HG02610 (cell line): ENCODE data around the gene SOD3.

Experiments
- ATAC-seq: cut with Tn5 transposase; IDR thresholded peaks from one replicate; pipeline ENCODE4 v1.9.1; 2021; ENCODE audit warnings: mild to moderate bottlenecking, moderate library complexity; ENCODE audit not compliant: unreplicated experiment

SOD3 gene

GRCh38 chr4:24794916-24795665 is at the start of gene SOD3:
Gene SOD3 (plus strand): TSS chr4:24795573. CDS start chr4:24799522, 3,949 bp downstream.
- ATAC-seq, result no peak

GRCh38 chr4:24747234-24747975 is 48.0 kb upstream of the SOD3 start:
- ATAC-seq, result no peak

- ATAC-seq, result no peak
Measured at GRCh38 chr4:24748023-24748422, 47.4 kb upstream of the SOD3 start.

- ATAC-seq, result no peak
Measured at GRCh38 chr4:24748758-24749350, 46.5 kb upstream of the SOD3 start.

GRCh38 chr4:24750106-24750505 is 45.3 kb upstream of the SOD3 start:
- no peak for ATAC-seq

- no peak for ATAC-seq
Measured at GRCh38 chr4:24751926-24752539, 43.3 kb upstream of the SOD3 start.

- no peak for ATAC-seq
Measured at GRCh38 chr4:24753519-24753918, 41.9 kb upstream of the SOD3 start.

GRCh38 chr4:24754571-24754970 is 40.8 kb upstream of the SOD3 start:
- no peak for ATAC-seq

GRCh38 chr4:24763631-24764297 is 31.6 kb upstream of the SOD3 start:
- no peak for ATAC-seq

- no peak for ATAC-seq
Measured at GRCh38 chr4:24764345-24764744, 31.0 kb upstream of the SOD3 start.

- ATAC-seq, result no peak
Measured at GRCh38 chr4:24765376-24765988, 29.9 kb upstream of the SOD3 start.

- ATAC-seq, result no peak
Measured at GRCh38 chr4:24768006-24768405, 27.4 kb upstream of the SOD3 start.

GRCh38 chr4:24768604-24769003 is 26.8 kb upstream of the SOD3 start:
- ATAC-seq, result peak; percentile 71

GRCh38 chr4:24769571-24769970 is 25.8 kb upstream of the SOD3 start:
- no peak for ATAC-seq

GRCh38 chr4:24770032-24770584 is 25.3 kb upstream of the SOD3 start:
- ATAC-seq, result peak; percentile 74

GRCh38 chr4:24770667-24771066 is 24.7 kb upstream of the SOD3 start:
- ATAC-seq, result no peak

GRCh38 chr4:24771241-24771640 is 24.1 kb upstream of the SOD3 start:
- ATAC-seq, result no peak

GRCh38 chr4:24772061-24772705 is 23.2 kb upstream of the SOD3 start:
- no peak for ATAC-seq

GRCh38 chr4:24772952-24773351 is 22.4 kb upstream of the SOD3 start:
- ATAC-seq, result no peak

- ATAC-seq, result no peak
Measured at GRCh38 chr4:24774452-24774851, 20.9 kb upstream of the SOD3 start.
